GM12875 (cell line): ENCODE measurements around the gene NKAIN2.

Source experiments
- H3K4me3 ChIP-seq: one replicate; pipeline ENCODE4 v1.5.1; 2011; ENCODE audit warnings: low read depth, low read length, control low read depth
- CTCF ChIP-seq: IDR thresholded peaks from 2 replicates; pipeline ENCODE4 v1.5.1; 2011; ENCODE audit warnings: low read depth, mild to moderate bottlenecking, control low read depth, inconsistent platforms, low read length, moderate library complexity, borderline replicate concordance; ENCODE audit not compliant: insufficient read depth

NKAIN2 gene

GRCh38 chr6:123821112-123821511 is 17.4 kb downstream of the NKAIN2 start:
- H3K4me3 ChIP-seq: no peak overlapping the region
- TF ChIP-seq CTCF: no peak

GRCh38 chr6:123829302-123829953 is 25.8 kb downstream of the NKAIN2 start:
- no peak overlapping the region for H3K4me3 ChIP-seq
- TF ChIP-seq CTCF: no peak

GRCh38 chr6:123830120-123830519 is 26.5 kb downstream of the NKAIN2 start:
- no peak for TF ChIP-seq CTCF
- H3K4me3 ChIP-seq: no peak overlapping the region

GRCh38 chr6:123838505-123839234 is 35.0 kb downstream of the NKAIN2 start:
- no peak overlapping the region for H3K4me3 ChIP-seq
- TF ChIP-seq CTCF: no peak

GRCh38 chr6:123841067-123841896 is 37.6 kb downstream of the NKAIN2 start:
- no peak for TF ChIP-seq CTCF
- no peak overlapping the region for H3K4me3 ChIP-seq

GRCh38 chr6:123844011-123844410 is 40.3 kb downstream of the NKAIN2 start:
- TF ChIP-seq CTCF: no peak
- H3K4me3 ChIP-seq: no peak overlapping the region
